Urinary bladder (tissue), 4 donors: ENCODE results near the gene PPP4C. TPM values are rescaled to one million over a fixed set of nuclear protein-coding genes. Genes with fewer than 3 reads are reported as not detected.
A peak's percentile ranks its signal among the peaks of the same experiment; 100 is the strongest.

Experiments used
- DNase-seq: peaks from one replicate; pipeline ENCODE4 v3.0.0-alpha.2; 2015; ENCODE audit errors: extremely low spot score
- H3K27ac ChIP-seq: one replicate; pipeline ENCODE4 v1.5.1; 2013; ENCODE audit warnings: low read depth, mild to moderate bottlenecking, moderate library complexity
- H3K36me3 ChIP-seq: one replicate; pipeline ENCODE4 v1.6.1; 2013; ENCODE audit warnings: mild to moderate bottlenecking, moderate library complexity; ENCODE audit not compliant: insufficient read depth
- H3K4me1 ChIP-seq: one replicate; pipeline ENCODE4 v1.6.1; 2013; ENCODE audit warnings: mild to moderate bottlenecking, moderate library complexity; ENCODE audit not compliant: insufficient read depth
- H3K4me3 ChIP-seq: one replicate; pipeline ENCODE4 v1.5.1; 2013; ENCODE audit warnings: low read depth, low read length
- WGBS: extraction: QIAGEN DNeasy Blood & Tissue Kit; methylation state at CpG from one replicate; pipeline ENCODE4 v1.1.7; 2013; 5-methylcytosine and 5-hydroxymethylcytosine counted together
- polyA plus RNA-seq: library from polyadenylated mRNA; stranded (reverse); fragments of 200-250 nt; gene quantifications from one replicate; pipeline ENCODE4 v1.2.3, GENCODE V29; 2013
- total RNA-seq: library from RNA; depleted of rRNA; stranded (reverse); fragments of >200 nt; gene quantifications from one replicate; pipeline ENCODE4 v1.2.3, GENCODE V29; 2014
- donor health status: healthy with polysubstance abuse.
- donor health status: healthy.

PPP4C gene
- total and polyA plus RNA-seq, 2 donors, result 56.2 to 93.8 TPM

- Histone ChIP-seq H3K4me3 (no peak overlapping the region), H3K36me3 (peaks cover 2% of the 10 kb centered on the region), H3K4me1 (no peaks in the 10 kb centered on the region), H3K27ac (no peak overlapping the region)
- DNase-seq, result no peak
- 85% methylated on average over 20 of the region's 20 CpGs for WGBS
Observed at GRCh38 chr16:30082545-30083090, 6.8 kb downstream of the PPP4C start.

DNA sequence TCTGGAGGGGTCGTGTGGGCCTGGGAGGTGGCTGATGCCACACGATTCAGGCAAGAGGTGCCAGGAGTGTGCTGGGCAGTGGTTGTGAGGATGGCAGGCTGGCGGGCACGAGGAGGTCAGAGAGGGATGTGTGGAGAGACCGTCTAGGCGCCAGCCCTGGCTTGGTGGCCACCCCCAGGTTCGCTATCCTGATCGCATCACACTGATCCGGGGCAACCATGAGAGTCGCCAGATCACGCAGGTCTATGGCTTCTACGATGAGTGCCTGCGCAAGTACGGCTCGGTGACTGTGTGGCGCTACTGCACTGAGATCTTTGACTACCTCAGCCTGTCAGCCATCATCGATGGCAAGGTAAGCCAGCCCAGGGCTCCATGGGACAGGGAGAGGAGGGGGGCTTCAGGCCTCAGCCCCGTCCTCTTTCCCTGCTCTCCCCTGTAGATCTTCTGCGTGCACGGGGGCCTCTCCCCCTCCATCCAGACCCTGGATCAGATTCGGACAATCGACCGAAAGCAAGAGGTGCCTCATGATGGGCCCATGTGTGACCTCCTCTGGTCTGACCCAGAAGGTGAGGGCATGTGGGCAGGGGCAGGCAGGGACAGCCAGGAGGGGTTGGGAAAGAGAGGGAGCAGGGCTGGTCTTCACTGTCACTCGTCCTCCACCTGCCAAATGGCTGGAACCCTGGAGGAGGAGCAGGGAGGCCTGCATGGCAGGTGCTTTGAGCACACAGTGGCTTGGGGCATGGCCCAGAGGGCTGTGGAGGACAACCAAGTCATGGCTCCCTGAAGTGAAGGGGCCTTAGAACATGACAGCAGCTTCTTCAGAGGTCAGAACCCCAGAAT lies 7.6 kb downstream of the PPP4C start:
- DNase-seq, result no peak
- Histone ChIP-seq H3K4me1 (no peaks in the 10 kb centered on the region), H3K4me3 (no peak overlapping the region), H3K36me3 (peaks cover 2% of the 10 kb centered on the region), H3K27ac (no peak overlapping the region)
- WGBS, result 91% methylated on average over 24 of the region's 24 CpGs

GRCh38 chr16:30084096-30084815 lies 8.5 kb downstream of the PPP4C start:
- WGBS, result 85% methylated on average over 18 of the region's 18 CpGs
- Histone ChIP-seq H3K4me1 (no peaks in the 10 kb centered on the region), H3K4me3 (no peak overlapping the region), H3K36me3 (no peaks in the 10 kb centered on the region), H3K27ac (no peak overlapping the region)
- no peak for DNase-seq

GRCh38 chr16:30084816-30085159 lies 9.0 kb downstream of the PPP4C start:
- Histone ChIP-seq H3K4me3 (no peak overlapping the region), H3K36me3 (no peaks in the 10 kb centered on the region), H3K27ac (no peak overlapping the region), H3K4me1 (no peaks in the 10 kb centered on the region)
- 56% methylated on average over 17 of the region's 17 CpGs for WGBS
- no peak for DNase-seq

DNA sequence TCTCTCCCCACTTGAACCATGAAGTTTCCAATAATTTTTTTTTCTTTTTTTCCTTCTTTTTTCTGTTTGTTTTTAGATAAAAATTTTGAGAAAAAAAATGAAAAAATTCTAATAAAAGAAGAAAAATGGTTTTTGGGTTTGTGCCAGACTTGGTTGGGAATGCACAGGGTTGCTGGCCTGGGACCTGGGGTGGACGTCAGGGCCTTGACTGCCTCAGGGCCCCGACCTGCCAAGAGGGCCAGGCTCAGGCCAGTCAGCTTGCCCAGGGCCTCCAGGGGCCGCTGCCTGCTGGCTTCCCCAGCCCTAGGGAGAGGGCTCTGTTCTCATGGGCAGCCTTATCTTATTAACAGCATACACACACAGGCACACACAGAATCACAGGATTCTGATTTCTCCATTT lies 9.5 kb downstream of the PPP4C start:
- 44% methylated on average over 3 of the region's 3 CpGs for WGBS
- H3K27ac ChIP-seq, result no peak overlapping the region
- H3K4me3 ChIP-seq, result no peak overlapping the region
- DNase-seq, result no peak
- no peaks in the 10 kb centered on the region for H3K4me1 ChIP-seq
- no peaks in the 10 kb centered on the region for H3K36me3 ChIP-seq

DNA sequence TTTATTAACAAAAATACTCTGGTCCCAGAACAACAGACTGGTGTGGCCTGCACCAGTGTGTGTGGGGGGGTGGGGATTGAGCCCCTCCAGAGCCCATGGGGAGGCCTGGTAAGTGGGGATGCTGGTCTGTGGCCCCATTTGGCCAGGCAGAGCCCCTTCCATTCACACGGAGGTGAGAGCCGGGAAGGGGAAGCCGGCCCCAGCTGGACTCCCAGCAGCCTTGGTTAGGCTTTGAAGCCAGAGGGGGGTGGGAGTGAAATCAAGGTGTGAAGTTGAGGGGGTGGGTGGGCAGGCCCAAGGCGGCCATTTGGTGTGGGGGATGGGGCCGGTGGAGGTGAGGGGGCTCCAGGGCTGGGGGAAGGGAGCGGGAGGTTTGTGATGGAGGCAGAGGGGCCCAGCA lies 10.0 kb downstream of the PPP4C start:
- no peak overlapping the region for H3K4me3 ChIP-seq
- DNase-seq, result no peak
- H3K27ac ChIP-seq, result no peak overlapping the region
- H3K36me3 ChIP-seq, result no peaks in the 10 kb centered on the region
- H3K4me1 ChIP-seq, result no peaks in the 10 kb centered on the region
- WGBS, result 62% methylated on average over 6 of the region's 6 CpGs

DNA sequence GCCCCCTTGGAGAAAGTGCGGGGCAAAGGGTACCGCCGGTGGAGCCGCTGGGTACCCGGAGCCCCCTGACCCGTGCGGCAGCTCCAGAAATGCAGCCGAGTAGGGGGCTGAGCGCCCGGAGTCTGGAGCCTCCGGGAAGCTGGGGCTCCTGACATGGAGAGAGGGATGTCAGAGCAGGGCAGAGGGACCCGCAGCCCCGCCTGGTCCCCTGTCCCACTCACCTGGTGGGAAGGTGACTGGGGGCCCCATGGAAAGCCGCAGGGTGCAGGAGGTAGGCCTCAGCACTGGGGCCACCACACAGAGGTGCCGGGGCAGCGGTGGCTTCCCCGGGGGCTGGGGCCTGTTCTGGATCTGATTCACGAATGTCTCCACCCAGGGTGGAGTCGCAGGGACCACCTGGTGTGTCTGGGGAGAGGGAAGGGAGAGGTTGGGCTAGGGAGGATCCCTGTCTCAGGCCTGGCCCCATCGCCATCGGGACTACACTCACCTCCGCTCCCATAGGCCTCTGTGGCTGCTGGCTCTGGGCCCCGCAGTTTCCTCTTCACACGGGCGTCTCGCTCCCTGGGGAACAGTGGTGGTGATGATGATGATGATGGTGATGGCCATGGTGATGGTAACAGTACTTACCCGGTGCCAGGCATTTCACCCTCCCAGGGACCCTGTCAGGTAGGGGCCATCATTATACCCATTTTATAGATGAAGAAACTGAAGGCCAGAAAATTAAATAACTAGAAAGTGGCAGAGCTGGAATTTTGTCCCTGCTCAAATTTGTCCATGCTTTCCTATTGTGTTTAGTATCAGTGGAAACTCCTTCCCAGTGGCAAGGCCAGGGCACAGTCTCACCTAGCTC lies 10.7 kb downstream of the PPP4C start:
- no peaks in the 10 kb centered on the region for H3K36me3 ChIP-seq
- H3K27ac ChIP-seq, result no peak overlapping the region
- WGBS, result 71% methylated on average over 27 of the region's 27 CpGs
- no peak for DNase-seq
- H3K4me1 ChIP-seq, result no peaks in the 10 kb centered on the region
- H3K4me3 ChIP-seq, result no peak overlapping the region

DNA sequence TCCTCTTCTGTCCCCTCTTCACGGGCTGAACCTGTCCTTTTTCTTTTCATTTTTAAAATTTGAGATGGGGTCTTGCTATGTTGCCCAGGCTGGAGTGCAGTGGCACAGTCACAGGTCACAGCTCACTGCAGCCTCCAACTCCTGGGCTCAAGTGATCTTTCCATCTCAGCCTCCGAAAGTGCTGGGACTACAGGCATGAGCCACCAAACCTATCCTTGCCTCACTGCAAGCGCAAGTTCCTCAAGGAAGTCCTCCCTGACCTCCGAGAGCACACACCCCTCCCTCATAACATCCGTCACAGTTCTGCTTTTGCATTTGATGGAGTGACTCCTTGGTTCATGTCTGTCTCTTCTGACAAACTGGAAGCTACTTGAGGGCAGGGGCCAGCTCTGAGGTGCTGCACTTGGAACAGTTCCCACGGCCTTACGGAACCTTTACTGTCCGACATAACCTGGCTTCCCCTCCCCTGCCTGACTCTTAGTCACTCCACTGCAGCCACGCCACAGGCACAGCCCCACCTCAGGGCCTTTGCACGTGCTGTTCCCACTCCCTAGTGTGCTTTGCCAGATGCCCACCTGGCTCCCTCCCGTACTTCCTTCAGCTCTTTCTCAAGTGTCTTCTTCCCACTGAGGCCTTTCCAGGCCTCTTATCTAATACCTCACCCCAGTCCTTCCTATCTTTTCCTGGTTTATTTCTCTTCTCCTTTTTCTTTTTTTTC lies 11.5 kb downstream of the PPP4C start:
- no peaks in the 10 kb centered on the region for H3K4me1 ChIP-seq
- DNase-seq, result no peak
- no peaks in the 10 kb centered on the region for H3K36me3 ChIP-seq
- H3K27ac ChIP-seq, result no peak overlapping the region
- H3K4me3 ChIP-seq, result no peak overlapping the region
- 91% methylated on average over 11 of the region's 11 CpGs for WGBS

DNA sequence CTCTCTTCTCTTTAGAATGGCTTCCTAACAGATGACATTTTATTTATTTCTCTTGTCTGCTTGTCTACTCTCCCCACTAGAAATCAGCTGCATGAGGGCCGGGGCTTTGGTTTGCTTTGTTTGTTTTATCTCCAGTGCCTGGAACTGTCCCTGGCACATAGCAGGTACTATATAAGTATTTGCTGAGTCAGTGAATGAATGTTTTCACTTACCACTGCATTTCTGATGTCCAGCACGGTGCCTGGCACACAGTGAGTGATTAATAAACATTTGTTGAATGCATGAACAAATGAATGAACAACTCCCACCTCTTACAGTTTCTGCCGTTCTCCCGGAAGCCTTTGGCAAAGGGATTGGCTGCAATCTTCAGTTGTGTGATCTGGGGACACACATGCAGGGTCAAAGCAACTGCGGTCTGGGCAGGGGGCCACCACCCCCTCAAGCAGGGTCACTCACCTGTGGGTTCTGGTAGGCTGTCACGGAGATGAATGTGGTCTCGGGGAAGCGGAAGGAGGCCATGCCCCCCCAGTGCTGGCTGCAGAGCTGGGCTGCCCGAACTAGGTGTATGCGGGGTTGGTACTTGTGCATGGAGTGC lies 12.5 kb downstream of the PPP4C start:
- H3K27ac ChIP-seq, result no peak overlapping the region
- no peaks in the 10 kb centered on the region for H3K4me1 ChIP-seq
- 75% methylated on average over 10 of the region's 10 CpGs for WGBS
- DNase-seq, result no peak
- H3K36me3 ChIP-seq, result no peaks in the 10 kb centered on the region
- H3K4me3 ChIP-seq, result no peak overlapping the region

DNA sequence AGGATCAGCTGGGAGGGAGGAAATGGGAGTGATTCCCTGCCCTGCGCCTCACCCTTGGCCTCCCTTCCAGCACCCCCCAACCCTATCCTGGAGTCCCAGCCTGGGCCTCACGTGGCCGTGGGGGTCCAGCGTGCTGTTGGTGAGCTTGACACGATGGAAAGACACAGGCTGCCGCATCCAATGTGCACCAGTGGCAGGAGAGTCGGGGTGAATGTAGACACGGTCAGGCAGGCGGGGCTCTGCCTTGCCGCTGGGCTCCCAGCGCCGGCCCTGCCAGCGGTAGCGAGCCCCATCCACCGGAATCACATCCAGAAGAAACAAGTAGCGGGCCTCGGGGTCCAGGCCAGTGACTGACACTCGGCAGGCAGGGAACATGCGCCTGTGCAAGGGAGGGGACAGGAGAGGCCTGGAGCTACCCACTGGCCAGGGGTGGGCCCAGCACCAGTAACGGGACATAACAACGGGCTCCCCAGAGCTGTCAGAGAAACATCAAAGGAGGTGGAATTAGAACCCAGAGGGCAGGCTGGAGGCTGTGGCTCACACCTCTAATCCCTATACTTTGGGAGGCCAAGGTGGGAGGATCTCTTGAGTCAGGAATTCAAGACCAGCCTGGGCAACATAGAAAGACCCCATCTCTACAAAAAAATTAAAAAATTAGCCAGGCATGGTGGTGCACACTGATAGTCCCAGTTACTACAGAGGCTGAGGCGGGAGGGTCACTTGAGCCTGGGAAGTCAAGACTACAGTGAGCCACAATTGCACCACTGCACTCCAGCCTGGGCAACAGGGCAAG lies 13.2 kb downstream of the PPP4C start:
- no peak overlapping the region for H3K4me3 ChIP-seq
- no peak for DNase-seq
- H3K36me3 ChIP-seq, result no peaks in the 10 kb centered on the region
- H3K4me1 ChIP-seq, result no peaks in the 10 kb centered on the region
- 75% methylated on average over 22 of the region's 22 CpGs for WGBS
- H3K27ac ChIP-seq, result no peak overlapping the region

DNA sequence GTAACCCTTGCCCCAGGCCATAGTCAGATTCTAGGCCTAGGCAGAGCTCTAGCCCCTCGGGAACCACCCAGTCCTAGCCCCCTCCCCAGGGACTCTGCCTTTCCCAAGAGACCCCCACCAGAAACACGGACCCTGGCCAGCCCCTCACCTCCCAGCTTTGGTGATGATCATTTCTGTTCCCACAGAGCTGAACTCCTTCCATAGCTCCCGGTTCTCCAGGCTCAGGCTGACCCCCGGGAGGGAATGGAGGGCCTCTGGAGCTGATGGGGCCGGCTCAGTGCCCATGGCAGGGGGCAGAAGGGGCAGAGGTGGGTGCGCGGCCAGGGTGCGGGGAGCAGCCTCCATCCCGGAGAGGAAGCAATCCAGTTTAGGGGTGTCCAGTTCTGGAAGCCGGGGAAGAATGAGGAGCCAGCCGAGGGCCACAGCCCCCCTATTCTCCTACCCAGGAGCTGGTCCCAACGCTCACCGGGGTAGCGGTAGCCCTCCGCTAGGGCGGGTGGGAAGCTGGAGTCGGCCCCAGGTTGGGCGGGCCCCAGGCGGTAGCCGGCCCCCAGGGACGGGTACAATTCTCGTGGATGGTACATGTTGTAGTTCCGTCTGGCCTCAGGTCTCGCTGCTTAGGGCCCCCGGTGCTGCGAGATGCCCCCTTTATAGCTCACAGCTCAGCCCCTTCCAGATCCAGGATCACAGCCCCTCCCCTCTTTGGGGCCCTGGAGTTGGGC lies 15.0 kb downstream of the PPP4C start:
- Histone ChIP-seq H3K4me1 (no peaks in the 10 kb centered on the region), H3K4me3 (no peak overlapping the region)
- 59% methylated on average over 26 of the region's 26 CpGs for WGBS

More for the DNA sequence above, 15.0 kb downstream of the PPP4C start:
- Histone ChIP-seq H3K27ac (peak overlapping the region; percentile 77), H3K36me3 (no peaks in the 10 kb centered on the region)
- DNase-seq, result no peak
